ENCODE measurements around the gene SLC31A2.

- TF ChIP-seq CTCF (IDR thresholded peaks at IDR 0.05; ENCODE audit: low read depth, low read length, missing input control) (no peak), MAX (IDR thresholded peaks at IDR 0.05) (no peak), ATF3 (IDR thresholded peaks at IDR 0.05) (no peak), YY1 (IDR thresholded peaks at IDR 0.05) (no peak), GABPA (IDR thresholded peaks at IDR 0.05 in 1 of 2, conservative IDR thresholded peaks at IDR 0.05 in 1 of 2) (no peak), FOXA1 (IDR thresholded peaks at IDR 0.05) (no peak), SP1 (IDR thresholded peaks at IDR 0.05) (no peak), REST (IDR thresholded peaks at IDR 0.05) (no peak), RAD21 (IDR thresholded peaks at IDR 0.05) (no peak)
Measured at GRCh38 chr9:113168809-113169208, 18.0 kb downstream of the SLC31A2 start.
